Activated naive CD8-positive, alpha-beta T cell (primary cell): ENCODE measurements around the gene RASEF.

ENCODE experiments used
- H3K27ac Mint-ChIP-seq: one replicate; pipeline ENCODE4 v1.8.0; 2021; ENCODE audit warnings: mixed read lengths
- H3K27me3 Mint-ChIP-seq: one replicate; pipeline ENCODE4 v1.8.0; 2021; ENCODE audit warnings: mixed read lengths
- H3K36me3 Mint-ChIP-seq: one replicate; pipeline ENCODE4 v1.8.0; 2021; ENCODE audit warnings: mixed read lengths
- H3K4me1 Mint-ChIP-seq: one replicate; pipeline ENCODE4 v1.8.0; 2021; ENCODE audit warnings: low read depth, mixed read lengths
- H3K4me3 Mint-ChIP-seq: one replicate; pipeline ENCODE4 v1.8.0; 2021; ENCODE audit warnings: mild to moderate bottlenecking, mixed read lengths
- H3K9me3 Mint-ChIP-seq: one replicate; pipeline ENCODE4 v1.8.0; 2021; ENCODE audit warnings: low read depth, mixed read lengths

The RASEF gene

DNA sequence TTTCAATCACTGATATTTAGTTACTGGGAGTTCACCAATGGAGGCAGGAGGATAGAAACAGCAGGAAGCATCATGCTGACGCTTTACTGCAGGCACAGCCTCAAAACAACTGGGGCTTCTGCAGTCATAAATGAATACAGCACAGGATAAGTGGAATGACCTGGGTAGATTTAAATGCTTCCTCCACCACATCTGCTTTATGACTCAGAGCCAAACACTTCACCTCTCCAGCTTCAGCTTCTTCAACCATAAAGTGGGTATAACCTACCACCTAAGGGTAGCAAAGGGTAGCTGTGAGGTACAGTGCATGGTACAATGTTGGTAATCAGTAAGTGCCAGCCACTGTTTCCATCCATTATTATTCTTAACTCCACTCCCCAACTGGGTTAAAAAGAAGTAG is 28.4 kb downstream of the RASEF start:
- no peak overlapping the region for H3K4me3 Mint-ChIP-seq
- no peaks in the 10 kb centered on the region for H3K4me1 Mint-ChIP-seq
- no peaks in the 10 kb centered on the region for H3K36me3 Mint-ChIP-seq
- H3K9me3 Mint-ChIP-seq: no peaks in the 10 kb centered on the region
- H3K27me3 Mint-ChIP-seq: peaks cover 2% of the 10 kb centered on the region
- no peak overlapping the region for H3K27ac Mint-ChIP-seq

GRCh38 chr9:83034026-83034425 is 28.9 kb downstream of the RASEF start:
- Mint-ChIP-seq H3K9me3 (no peaks in the 10 kb centered on the region), H3K4me3 (no peak overlapping the region), H3K27me3 (peaks cover 2% of the 10 kb centered on the region), H3K36me3 (no peaks in the 10 kb centered on the region), H3K27ac (no peak overlapping the region), H3K4me1 (no peaks in the 10 kb centered on the region)

GRCh38 chr9:83032065-83032625 is 30.8 kb downstream of the RASEF start:
- Mint-ChIP-seq H3K4me3 (no peak overlapping the region), H3K9me3 (no peaks in the 10 kb centered on the region), H3K36me3 (no peaks in the 10 kb centered on the region), H3K27ac (no peak overlapping the region), H3K4me1 (no peaks in the 10 kb centered on the region), H3K27me3 (peaks cover 2% of the 10 kb centered on the region)

GRCh38 chr9:83030391-83031107 is 32.4 kb downstream of the RASEF start:
- H3K36me3 Mint-ChIP-seq: no peaks in the 10 kb centered on the region
- H3K4me1 Mint-ChIP-seq: no peaks in the 10 kb centered on the region
- no peak overlapping the region for H3K4me3 Mint-ChIP-seq
- no peak overlapping the region for H3K27ac Mint-ChIP-seq
- peaks cover 2% of the 10 kb centered on the region for H3K27me3 Mint-ChIP-seq
- no peaks in the 10 kb centered on the region for H3K9me3 Mint-ChIP-seq

DNA sequence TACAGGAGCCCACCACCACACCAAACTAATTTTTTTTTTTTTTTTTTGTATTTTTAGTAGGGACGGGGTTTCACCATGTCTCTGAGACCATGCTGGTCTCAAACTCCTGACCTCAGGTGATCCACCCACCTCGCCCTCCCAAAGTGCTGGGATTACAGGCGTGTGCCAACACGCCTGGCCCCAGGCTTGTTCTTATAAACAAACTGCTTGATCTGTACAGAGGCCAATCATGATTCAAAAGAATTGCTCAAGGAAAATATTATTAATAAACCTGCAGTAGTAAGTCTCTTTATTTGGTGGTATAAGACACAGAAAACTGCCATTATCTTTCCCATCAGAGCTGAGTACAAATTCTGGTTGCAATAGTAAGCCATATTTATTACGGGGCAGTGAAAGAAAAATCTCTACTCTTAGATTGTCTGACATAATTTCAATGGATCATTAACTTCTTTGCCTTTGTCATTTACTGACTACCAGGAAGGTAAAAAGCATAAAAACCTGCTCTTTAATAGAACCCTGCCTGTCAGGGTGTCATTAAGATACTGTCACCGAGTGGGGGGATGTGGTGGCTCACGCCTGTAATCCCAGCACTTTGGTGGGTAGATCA is 33.3 kb downstream of the RASEF start:
- no peaks in the 10 kb centered on the region for H3K4me1 Mint-ChIP-seq
- peaks cover 2% of the 10 kb centered on the region for H3K27me3 Mint-ChIP-seq
- no peak overlapping the region for H3K27ac Mint-ChIP-seq
- no peak overlapping the region for H3K4me3 Mint-ChIP-seq
- H3K9me3 Mint-ChIP-seq: no peaks in the 10 kb centered on the region
- H3K36me3 Mint-ChIP-seq: no peaks in the 10 kb centered on the region

DNA sequence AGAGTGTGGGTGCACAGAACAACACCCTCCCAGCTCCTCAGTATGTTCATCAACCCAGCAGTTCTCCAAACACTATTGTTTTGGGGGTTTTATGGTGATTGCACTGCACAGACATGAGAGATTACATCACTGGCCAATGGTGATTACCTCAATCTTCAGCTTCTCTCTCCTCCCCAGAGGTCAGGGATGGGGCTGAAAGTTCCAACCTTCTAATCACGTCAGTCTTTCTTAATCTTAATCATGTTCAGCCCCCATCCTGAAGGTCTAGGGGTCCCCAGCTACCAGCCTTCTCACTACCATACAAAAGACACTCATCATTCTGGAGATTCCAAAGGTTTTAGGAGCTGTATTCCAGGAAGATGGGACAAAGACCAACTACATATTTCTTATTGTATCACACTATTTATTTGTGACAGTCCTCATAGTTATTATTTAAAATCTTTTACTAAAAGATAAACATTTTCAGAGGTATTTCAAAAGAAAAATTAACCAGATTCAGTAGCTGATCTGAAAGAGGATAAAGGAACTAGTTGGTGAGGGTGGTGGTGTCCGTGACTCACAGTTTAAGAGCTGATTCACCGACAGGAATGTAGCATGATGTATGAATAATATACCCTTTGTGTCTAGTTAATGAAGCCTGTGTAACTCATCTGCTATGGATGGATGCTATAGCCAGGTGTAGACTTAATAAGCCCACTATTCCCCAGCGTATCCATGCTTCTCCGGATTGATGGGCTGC is 35.6 kb downstream of the RASEF start:
- Mint-ChIP-seq H3K27ac (no peak overlapping the region), H3K4me3 (no peak overlapping the region), H3K4me1 (no peaks in the 10 kb centered on the region), H3K27me3 (peaks cover 2% of the 10 kb centered on the region), H3K36me3 (no peaks in the 10 kb centered on the region), H3K9me3 (no peaks in the 10 kb centered on the region)

DNA sequence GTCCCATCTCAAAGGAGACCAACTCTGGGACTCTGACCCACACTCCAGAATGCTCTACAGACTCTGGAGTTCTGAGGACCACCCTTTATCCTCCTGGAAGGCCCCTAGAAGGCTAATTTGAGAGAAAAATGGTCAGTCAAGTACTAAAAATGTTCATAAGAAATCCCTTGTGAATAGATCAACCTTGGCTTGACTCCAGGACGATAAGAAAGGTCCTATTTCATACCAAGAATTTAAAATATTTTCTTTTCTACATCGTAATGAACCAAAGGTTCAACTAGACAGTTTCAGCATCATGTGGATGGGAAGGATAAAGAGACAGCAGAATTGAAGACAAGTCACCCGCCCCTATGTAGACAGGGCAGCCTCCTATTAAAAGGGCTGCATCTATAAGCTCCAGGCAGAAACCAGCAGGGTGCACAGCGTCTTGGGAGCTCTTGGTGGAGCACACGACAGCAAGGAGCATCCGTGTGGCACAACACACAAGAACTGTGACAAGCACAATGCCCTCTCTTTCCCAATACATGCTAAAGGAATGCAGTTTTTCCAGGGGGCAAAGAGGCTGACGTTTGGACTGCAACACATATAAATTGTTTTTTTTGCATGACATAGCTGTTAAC is 38.3 kb downstream of the RASEF start:
- no peak overlapping the region for H3K27ac Mint-ChIP-seq
- no peaks in the 10 kb centered on the region for H3K27me3 Mint-ChIP-seq
- H3K9me3 Mint-ChIP-seq: no peaks in the 10 kb centered on the region
- no peaks in the 10 kb centered on the region for H3K4me1 Mint-ChIP-seq
- H3K4me3 Mint-ChIP-seq: no peak overlapping the region
- H3K36me3 Mint-ChIP-seq: no peaks in the 10 kb centered on the region

- Mint-ChIP-seq H3K36me3 (no peaks in the 10 kb centered on the region), H3K27me3 (no peaks in the 10 kb centered on the region), H3K9me3 (no peaks in the 10 kb centered on the region), H3K4me1 (no peaks in the 10 kb centered on the region), H3K4me3 (no peak overlapping the region), H3K27ac (no peak overlapping the region)
These were observed 39.8 kb downstream of the RASEF start for GRCh38 chr9:83023151-83023550.

- Mint-ChIP-seq H3K27ac (no peak overlapping the region), H3K9me3 (no peaks in the 10 kb centered on the region), H3K27me3 (no peaks in the 10 kb centered on the region), H3K4me1 (no peaks in the 10 kb centered on the region), H3K36me3 (no peaks in the 10 kb centered on the region), H3K4me3 (no peak overlapping the region)
These were observed 42.1 kb downstream of the RASEF start for GRCh38 chr9:83020864-83021263.

- Mint-ChIP-seq H3K36me3 (no peaks in the 10 kb centered on the region), H3K4me1 (no peaks in the 10 kb centered on the region), H3K4me3 (no peak overlapping the region), H3K9me3 (no peaks in the 10 kb centered on the region), H3K27me3 (no peaks in the 10 kb centered on the region), H3K27ac (no peak overlapping the region)
These were observed 42.6 kb downstream of the RASEF start for GRCh38 chr9:83020327-83020726.

DNA sequence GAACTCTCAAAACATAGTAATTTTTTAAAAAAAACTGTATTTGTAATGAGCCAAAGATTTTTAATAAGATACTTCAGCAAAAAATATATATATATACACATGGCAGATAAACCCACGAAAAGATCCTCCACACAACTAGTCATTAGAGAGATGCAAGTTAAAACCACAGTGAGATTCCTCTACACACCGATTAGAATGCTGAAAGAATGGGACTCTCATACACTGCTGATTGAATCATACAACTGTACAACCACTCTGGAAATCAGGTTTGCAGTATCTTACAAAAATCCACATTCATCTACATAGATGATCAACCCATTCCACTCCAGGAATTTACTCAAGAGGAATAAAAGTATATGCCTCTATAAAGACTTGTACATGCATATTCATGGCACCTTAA is 43.7 kb downstream of the RASEF start:
- Mint-ChIP-seq H3K27me3 (peaks cover 2% of the 10 kb centered on the region), H3K36me3 (no peaks in the 10 kb centered on the region), H3K27ac (no peak overlapping the region), H3K4me3 (no peak overlapping the region), H3K4me1 (no peaks in the 10 kb centered on the region), H3K9me3 (no peaks in the 10 kb centered on the region)

GRCh38 chr9:83015897-83016296 is 47.0 kb downstream of the RASEF start:
- Mint-ChIP-seq H3K9me3 (no peaks in the 10 kb centered on the region), H3K27me3 (peaks cover 2% of the 10 kb centered on the region), H3K27ac (no peak overlapping the region), H3K36me3 (no peaks in the 10 kb centered on the region), H3K4me3 (no peak overlapping the region), H3K4me1 (peaks cover 12% of the 10 kb centered on the region)

- H3K27ac Mint-ChIP-seq: no peak overlapping the region
- no peaks in the 10 kb centered on the region for H3K36me3 Mint-ChIP-seq
- no peak overlapping the region for H3K4me3 Mint-ChIP-seq
- peaks cover 12% of the 10 kb centered on the region for H3K4me1 Mint-ChIP-seq
- peaks cover 2% of the 10 kb centered on the region for H3K27me3 Mint-ChIP-seq
- no peaks in the 10 kb centered on the region for H3K9me3 Mint-ChIP-seq
These were observed 48.9 kb downstream of the RASEF start for GRCh38 chr9:83013867-83014605.
